Gastroesophageal sphincter (tissue), 3 donors: ENCODE measurements around the gene HYAL1.
A peak's percentile ranks its signal among the peaks of the same experiment; 100 is the strongest.

Experiments used
- POLR2AphosphoS5 ChIP-seq: sonication (generic); formaldehyde crosslinking; IDR thresholded peaks from one replicate; pipeline ENCODE4 v1.6.1; 2017; ENCODE audit warnings: antibody characterized with exemption
- TF ChIP-seq, protein P1 (sequence below), 4 experiments: fragments of 200-600 bp in 2 of 4; fragments of 450-650 bp in 2 of 4; sonication (generic) in 1 of 4; IDR thresholded peaks; one replicate each; pipeline ENCODE4 v1.5.1; 2017 to 2019; ENCODE audit warnings: antibody characterized with exemption in 4 of 4, mild to moderate bottlenecking in 2 of 4, moderate library complexity in 2 of 4

DNA sequence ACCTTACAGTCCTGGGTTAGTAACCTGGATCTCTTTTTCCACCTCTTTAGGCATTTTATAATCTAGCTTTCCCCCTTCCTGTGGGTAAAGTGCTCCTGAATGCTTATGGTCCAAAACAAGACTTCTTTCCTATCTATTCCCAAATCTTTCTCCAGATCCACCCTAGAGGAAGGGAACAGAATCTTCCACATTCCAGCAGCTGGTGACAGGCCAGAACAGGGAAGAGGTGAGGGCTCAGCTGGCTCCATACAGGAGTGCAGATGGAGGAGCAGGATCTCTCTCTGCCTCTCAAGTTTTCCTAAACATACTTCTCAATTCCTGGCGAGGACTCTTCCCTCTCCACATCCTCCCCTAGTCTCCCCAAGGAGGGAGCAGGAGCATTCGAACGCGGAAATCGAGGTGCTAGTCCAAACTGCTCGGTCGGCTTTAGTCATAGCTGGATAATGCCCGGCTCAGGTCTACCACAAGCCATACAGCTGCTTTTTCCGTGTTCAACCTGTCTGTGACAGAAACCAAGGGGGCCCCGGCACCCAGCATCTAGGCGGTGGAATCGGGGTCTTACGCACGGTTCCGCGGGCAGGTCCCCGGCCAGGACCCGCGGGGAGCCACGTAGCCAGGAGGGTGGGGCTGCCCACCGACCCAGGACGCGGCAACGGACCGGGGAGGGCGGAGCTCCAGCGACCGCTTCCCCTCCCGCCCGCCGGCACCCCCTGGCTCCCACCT is 33.2 kb upstream of the HYAL1 start:
- TF ChIP-seq, protein P1, sequence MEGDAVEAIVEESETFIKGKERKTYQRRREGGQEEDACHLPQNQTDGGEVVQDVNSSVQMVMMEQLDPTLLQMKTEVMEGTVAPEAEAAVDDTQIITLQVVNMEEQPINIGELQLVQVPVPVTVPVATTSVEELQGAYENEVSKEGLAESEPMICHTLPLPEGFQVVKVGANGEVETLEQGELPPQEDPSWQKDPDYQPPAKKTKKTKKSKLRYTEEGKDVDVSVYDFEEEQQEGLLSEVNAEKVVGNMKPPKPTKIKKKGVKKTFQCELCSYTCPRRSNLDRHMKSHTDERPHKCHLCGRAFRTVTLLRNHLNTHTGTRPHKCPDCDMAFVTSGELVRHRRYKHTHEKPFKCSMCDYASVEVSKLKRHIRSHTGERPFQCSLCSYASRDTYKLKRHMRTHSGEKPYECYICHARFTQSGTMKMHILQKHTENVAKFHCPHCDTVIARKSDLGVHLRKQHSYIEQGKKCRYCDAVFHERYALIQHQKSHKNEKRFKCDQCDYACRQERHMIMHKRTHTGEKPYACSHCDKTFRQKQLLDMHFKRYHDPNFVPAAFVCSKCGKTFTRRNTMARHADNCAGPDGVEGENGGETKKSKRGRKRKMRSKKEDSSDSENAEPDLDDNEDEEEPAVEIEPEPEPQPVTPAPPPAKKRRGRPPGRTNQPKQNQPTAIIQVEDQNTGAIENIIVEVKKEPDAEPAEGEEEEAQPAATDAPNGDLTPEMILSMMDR (IDR thresholded peaks at IDR 0.05) = peak in 1 of 4 experiments; percentile 5
- no peak for TF ChIP-seq POLR2AphosphoS5
